ENCODE measurements around the gene GTF2B.
"Not testable (repeated sequence)": the region's sequence is repeated elsewhere in the genome, so short reads cannot be mapped to it uniquely, and the experiment has no call there.

Gene GTF2B

DNA sequence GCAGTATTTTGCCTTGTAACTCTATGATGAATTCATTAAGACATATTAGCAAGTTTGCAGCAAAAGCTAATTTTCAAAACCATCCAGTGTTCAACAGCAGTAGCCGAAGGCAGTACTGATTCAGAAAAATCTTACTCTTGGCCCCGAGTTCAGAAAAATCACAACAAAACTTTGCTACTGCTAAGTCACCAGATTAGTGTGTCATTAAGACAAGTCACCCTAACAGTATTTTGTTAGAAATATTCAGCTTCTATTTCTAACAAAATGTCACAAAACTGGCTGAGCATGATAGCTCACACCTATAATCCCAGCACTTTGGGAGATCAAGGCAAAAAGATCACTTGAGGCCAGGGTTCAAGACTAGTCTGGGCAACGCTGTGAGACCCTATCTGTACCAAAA is 8.2 kb downstream of the GTF2B start:
- DNase-seq = no peak

DNA sequence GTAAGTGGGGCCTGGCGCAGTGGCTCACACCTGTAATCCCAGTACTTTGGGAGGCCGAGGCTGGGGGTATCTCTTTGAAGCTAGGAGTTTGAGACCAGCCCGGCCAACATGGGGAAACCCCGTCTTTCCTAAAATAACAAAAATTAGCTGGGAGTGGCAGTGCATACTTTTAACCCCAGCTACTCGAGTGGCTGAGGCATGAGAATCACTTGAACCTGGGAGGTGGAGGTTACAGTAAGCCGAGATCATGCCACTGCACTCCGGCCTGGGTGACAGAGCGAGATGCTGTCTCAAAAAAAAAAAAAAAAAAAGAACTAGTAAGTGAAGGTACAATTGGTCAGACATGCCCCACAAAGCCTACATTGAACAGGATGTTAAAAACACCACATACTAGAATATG is 10.7 kb downstream of the GTF2B start:
- DNase-seq = not testable (repeated sequence)

DNA sequence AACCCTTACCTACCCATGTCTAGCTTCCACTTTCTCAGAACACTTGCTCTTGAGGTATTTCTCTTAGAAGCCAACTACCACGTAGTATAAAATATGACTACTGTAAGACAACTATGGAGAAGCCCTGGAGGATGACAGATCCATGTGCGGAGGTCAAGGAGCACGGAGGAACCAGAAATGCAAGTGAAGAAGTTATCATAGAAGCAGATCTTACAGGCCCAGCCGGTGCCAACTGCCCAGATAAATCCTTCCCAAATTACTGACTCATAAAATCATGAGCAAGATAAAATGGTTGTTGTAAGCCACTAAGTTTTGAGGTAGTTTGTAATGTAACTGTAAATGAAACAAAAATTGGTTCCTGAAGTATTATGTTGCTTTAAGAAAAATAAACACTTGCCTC is 12.6 kb downstream of the GTF2B start:
- no peak for DNase-seq

- DNase-seq = no peak
Observed at GRCh38 chr1:88877911-88878310, 13.5 kb downstream of the GTF2B start.

DNA sequence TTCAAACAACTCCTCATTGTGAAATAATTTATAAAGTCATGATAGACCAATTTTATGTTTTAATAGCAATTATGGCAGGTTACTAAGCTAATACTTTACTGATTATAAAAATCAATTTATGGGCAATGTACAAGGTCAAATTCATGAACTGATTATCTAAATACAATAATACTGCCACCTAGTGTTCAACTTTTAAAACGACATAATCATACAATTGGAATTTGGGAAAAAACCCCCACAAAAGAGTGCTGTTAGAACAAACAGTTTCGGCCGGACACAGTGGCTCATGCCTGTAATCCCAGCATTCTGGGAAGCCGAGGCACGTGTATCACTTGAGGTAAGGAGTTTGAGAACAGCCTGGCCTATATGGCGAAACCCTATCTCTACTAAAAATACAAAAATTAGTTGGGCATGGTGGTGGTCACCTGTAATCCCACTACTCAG is 14.0 kb downstream of the GTF2B start:
- no peak for DNase-seq

DNA sequence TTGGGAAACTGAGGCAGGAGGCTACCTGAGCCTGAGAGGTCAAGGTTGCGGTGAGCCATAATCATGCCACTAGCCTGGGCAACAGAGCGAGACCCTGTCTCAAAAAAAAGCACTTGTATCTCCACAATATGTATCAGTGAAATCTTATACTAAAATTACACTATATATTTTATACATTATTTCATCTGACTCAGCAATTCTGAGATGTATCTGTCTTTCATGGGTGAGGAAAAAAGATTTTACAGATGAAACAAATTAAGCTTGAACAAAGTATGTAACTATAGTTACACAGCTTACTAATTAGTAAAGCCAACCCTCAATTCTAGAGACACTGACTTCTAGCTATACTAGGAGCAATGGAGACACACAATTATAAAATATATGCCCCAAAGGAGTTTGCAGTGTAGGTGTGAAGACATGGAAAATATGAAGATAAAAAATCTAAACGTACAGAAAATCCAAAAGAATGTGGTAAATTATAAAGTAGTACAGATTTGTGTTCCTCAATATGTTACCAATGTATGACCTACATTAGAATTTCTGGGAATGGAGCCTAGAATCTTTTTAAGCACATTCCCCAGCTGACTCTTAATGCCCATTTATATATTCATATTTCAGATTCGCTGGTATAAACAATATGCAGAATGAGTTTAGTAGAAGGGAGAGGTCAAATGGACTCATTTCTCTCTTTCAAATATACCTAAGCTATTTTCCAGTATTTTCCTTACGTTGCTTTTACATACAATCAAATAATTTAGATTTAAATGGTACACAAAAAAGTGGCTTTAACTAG is 14.6 kb downstream of the GTF2B start:
- DNase-seq = no peak

DNA sequence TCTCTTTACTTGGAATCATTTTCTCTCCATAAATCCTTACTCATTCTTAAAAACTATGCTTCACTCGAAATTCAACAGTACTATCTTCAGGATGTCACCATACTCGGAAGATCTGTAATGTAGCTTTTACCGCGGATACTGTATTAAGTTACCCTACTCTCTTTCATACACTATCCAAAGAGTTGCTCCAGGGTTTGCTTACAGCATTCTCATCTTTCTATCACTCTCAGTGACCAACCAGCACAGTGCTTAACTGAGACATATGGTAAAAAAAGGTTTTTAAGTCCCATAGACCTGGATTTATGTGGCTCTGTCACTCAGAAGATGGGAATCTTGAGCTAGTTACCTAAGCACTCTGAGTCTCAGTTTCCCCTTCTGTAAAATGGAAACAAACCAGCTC is 15.8 kb downstream of the GTF2B start:
- no peak for DNase-seq

DNA sequence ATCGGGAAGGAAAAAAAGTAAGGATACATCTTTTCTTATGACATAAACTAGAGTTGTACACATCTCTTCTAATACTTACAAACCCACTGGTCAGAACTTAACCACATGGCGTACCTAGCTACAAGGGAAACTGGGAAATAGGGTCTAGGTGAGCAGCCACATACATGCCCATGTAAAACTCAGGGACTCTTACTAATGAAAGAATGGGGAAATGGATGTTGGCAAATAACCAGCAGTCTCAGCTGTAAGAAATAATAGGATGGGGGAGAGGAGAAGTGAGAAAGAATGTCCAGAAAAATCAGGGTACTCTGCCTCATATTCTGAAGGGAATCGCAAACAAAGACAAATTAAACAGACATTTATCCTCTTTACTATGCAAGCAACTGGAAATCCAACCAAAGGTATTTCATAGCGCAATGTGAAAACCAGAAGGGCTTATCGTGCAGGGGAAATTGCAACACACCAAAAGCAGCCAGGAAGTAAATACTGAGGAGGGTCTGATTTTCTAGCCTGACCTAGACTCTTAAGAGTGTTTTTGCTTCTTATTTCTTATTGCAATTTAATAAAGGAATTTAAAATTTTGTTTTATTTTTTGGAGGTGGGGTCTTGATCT is 17.5 kb downstream of the GTF2B start:
- DNase-seq = no peak

GRCh38 chr1:88869644-88870043 is 21.7 kb downstream of the GTF2B start:
- DNase-seq = not testable (repeated sequence)

DNA sequence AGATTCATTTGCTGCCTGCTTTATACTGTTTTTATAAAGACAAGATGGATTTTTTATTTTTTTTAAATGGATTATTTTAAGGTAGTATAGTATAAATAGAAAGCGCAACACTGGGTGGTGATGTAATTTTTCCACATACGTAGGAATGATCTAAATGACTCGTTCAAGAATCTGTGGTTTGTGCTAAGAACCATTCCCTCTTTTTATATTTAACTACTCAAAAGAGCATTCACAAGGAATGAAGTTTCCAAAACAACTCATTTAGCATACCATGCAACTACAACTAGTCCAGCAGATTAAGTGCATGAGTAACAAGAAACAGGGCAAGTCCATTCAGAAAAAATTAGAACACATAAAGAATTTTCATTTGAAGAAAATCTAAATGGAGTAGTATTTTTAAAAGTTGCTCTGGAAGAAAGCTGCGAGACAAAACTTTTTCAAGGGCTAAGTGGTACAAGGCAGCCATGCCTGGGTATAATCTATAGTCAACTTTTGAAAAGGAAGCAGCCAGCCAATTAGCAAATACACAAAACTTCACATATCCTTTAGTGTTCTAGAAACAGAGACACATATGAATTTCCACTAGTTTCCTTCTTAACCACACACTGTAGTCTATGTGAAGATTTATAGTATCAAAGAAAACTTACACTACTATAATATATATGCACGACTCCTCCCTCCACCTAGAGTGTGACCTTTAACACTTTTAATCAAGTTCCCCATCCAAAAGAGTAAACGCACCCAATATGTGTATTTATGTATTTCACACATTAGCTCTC is 23.4 kb downstream of the GTF2B start:
- DNase-seq = no peak

GRCh38 chr1:88851303-88852063 is 39.9 kb downstream of the GTF2B start:
- DNase-seq = no peak

GRCh38 chr1:88847643-88848042 is 43.7 kb downstream of the GTF2B start:
- DNase-seq = no peak

DNA sequence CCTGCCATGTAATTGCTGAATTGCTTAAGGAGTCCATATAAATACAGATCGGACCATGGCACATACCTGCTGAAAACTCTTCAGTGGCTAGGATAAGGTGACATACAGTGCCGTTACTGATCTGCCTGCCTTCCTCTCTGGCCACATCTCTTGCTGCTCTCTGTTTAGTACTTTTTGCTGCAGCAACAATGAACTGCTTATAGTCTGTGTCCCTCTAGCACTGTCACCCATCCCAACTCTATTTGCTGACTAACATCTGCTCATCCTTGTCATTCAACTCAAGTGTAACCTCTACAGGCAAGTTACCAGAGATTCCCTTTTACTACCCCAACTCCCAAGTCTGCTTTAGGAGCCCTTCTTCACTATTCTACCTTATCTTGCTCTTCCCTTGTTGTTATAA is 65.6 kb downstream of the GTF2B start:
- no peak for DNase-seq

GRCh38 chr1:88819642-88820041 is 71.7 kb downstream of the GTF2B start:
- DNase-seq = not testable (repeated sequence)

GRCh38 chr1:88813471-88813870 is 77.9 kb downstream of the GTF2B start:
- no peak for DNase-seq

DNA sequence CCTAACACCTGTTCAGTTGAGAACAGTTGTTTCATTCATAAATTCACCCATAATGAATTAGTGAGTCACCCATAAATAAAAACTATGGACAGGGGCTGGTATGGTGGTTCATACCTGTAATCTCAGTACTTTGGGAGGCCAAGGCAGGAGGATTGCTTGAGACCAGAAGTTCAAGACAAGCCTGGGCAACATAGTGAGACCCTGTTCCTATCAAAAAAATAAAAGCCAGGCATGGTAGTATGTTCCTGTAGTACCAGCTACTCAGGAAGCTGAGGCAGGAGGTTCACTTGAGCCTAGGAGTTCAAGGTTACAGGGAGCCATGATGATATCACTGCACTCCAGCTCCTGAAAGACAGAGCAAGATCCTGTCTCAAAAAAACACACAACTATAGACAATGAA is 79.0 kb downstream of the GTF2B start:
- no peak for DNase-seq

- no peak for DNase-seq
Observed at GRCh38 chr1:88803444-88803843, 87.9 kb downstream of the GTF2B start.

DNA sequence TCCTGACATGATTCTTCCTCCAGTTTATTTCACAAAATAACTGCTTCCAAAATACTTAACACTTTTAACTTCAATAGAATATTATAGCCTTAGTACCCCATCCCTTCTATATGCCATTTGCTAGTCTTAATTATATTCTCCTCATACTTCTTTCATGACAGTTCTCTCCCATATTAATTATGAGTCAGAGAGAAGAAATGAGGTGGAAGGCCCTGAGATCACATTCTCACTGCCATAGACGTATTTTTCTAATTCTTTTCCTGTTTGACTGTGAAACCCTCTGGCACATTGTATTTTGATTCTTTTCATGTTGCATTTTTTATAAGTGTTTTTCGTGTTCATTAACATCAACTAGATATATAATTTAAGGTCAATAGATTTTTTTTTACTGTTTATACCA is 88.4 kb downstream of the GTF2B start:
- DNase-seq = no peak

Data from activated gamma-delta T cell treated with Interleukin-2 at 50 U/mL for 16 hours (primary cell).